ENCODE results near the gene TNFRSF6B.
A peak's percentile ranks its signal among the peaks of the same experiment; 100 is the strongest.

The TNFRSF6B gene

GRCh38 chr20:63702751-63703470 is 6.5 kb downstream of the TNFRSF6B start:
- H3K4me3 ChIP-seq (ENCODE audit: low read depth, low read length), result no peak overlapping the region
- no peak for DNase-seq (ENCODE audit: low read depth)
- TF ChIP-seq, protein P1, sequence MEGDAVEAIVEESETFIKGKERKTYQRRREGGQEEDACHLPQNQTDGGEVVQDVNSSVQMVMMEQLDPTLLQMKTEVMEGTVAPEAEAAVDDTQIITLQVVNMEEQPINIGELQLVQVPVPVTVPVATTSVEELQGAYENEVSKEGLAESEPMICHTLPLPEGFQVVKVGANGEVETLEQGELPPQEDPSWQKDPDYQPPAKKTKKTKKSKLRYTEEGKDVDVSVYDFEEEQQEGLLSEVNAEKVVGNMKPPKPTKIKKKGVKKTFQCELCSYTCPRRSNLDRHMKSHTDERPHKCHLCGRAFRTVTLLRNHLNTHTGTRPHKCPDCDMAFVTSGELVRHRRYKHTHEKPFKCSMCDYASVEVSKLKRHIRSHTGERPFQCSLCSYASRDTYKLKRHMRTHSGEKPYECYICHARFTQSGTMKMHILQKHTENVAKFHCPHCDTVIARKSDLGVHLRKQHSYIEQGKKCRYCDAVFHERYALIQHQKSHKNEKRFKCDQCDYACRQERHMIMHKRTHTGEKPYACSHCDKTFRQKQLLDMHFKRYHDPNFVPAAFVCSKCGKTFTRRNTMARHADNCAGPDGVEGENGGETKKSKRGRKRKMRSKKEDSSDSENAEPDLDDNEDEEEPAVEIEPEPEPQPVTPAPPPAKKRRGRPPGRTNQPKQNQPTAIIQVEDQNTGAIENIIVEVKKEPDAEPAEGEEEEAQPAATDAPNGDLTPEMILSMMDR (conservative IDR thresholded peaks at IDR 0.05; ENCODE audit: low read depth, low read length), result no peak

DNA sequence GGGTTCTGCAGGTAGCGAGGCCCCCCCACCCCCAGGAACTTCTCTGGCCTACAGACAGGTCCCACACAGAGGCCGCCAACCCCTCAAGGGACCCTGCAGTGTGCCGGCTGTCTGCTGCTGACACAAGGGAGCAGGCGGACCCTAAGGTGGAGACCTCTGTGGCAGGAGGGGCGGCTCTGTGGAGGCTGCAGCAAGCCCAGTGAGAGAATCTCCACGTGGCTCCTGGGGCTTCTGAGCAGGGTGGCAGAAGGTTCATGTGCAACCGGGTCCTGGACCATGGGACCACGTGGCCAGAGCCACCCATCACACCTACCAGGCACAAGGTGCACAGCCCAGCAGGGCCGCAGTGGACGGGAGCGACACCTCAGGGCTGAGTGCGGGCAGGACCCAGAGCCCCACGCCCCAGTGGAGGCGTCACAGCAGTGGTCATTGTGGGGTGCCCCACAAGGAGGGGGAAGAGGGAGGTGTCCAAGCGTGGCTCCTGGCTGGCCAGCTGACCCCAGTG is 7.1 kb downstream of the TNFRSF6B start:
- TF ChIP-seq, protein P1 (conservative IDR thresholded peaks at IDR 0.05; ENCODE audit: low read depth, low read length), result no peak
- no peak for DNase-seq (ENCODE audit: low read depth)
- no peak overlapping the region for H3K4me3 ChIP-seq (ENCODE audit: low read depth, low read length)

- DNase-seq (ENCODE audit: low read depth), result no peak
- TF ChIP-seq, protein P1 (conservative IDR thresholded peaks at IDR 0.05; ENCODE audit: low read depth, low read length), result no peak
- H3K4me3 ChIP-seq (ENCODE audit: low read depth, low read length), result no peak overlapping the region
These were observed 7.7 kb downstream of the TNFRSF6B start for GRCh38 chr20:63703976-63704748.

DNA sequence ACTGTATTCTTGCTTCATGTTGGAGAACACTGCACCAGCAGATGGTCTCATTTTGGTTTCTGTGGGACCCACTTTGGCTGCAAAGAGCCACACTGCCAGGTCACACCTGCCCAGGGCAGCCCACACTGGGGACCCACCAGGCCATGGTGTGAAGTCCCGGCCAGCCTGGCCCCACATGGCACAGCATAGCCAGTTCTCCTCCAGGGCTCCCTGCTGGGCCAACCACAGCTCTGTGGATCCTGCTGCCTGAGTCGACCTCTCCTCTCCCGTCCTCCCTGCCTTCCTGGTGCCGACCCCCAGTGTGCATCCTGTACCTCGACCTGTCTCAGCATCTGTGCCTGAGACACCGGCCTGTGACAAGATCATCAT is 8.3 kb downstream of the TNFRSF6B start:
- no peak for DNase-seq (ENCODE audit: low read depth)
- TF ChIP-seq, protein P1 (conservative IDR thresholded peaks at IDR 0.05; ENCODE audit: low read depth, low read length), result no peak

DNA sequence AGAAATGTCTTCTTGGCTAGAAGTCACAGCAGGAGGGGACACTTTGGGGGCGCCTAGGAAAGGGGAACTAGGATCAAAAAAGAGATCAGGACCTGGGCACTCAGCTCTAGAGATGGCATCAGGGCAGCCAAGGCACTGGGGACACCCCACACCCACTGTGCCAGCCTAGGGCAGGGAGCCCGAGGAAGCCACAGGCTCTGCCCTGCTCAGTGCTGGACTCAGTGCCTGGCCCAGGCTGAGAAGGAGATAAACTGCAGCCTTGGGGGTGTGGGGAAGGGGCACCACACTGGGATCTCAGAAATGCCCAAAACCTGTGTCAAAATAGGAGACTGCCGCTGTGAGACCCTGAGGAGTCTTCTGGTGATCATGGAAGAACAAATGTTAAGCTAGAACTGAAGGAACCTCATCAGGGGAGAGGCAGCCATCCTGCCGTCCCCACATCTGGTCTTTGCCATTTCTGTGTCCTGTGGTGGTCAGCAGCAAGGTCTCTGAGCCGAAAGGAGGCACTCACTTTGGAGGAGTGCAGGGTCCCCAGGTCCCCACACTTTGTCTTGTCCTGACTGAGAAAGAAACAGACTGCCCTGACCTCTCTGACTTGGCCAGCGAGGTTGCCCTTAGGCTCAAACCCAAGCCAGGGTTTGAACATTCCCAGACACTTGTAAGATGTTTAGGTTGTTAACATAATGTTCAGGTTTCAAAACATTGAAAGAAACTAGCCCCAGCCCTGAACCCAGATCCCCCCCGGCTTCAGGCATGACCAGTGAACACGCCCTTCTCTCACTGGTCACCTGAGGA is 9.0 kb downstream of the TNFRSF6B start:
- no peak for DNase-seq (ENCODE audit: low read depth)
- H3K4me3 ChIP-seq (ENCODE audit: low read depth, low read length), result no peak overlapping the region
- TF ChIP-seq, protein P1 (conservative IDR thresholded peaks at IDR 0.05; ENCODE audit: low read depth, low read length), result no peak

More for the DNA sequence above, 8.3 kb downstream of the TNFRSF6B start:
- H3K4me3 ChIP-seq (ENCODE audit: low read depth, low read length), result no peak overlapping the region

GRCh38 chr20:63706027-63706695 is 9.7 kb downstream of the TNFRSF6B start:
- TF ChIP-seq, protein P1 (conservative IDR thresholded peaks at IDR 0.05; ENCODE audit: low read depth, low read length), result no peak
- DNase-seq (ENCODE audit: low read depth), result no peak
- H3K4me3 ChIP-seq (ENCODE audit: low read depth, low read length), result peak overlapping the region; percentile 83

Data from choroid plexus epithelial cell (primary cell).